Stimulated activated CD8-positive, alpha-beta memory T cell treated with anti-CD3 and anti-CD28 coated beads, Interleukin-7, amount 100 ng/mL, for 48 hours (primary cell): Measurements from ENCODE around the gene GALNT17.

Source experiments
- DNase-seq, 2 donors: peaks; one replicate each; pipeline ENCODE4 v3.0.0-alpha.2; 2020; ENCODE audit warnings: low read depth in 1 of 2; ENCODE audit errors: extremely low read depth in 1 of 2

GALNT17 gene

GRCh38 chr7:71132127-71132376, at the start of gene GALNT17:
GALNT17 (plus strand) TSS chr7:71132144.
- no peak for DNase-seq

- no peak for DNase-seq
Measured at GRCh38 chr7:71095266-71095860, 36.6 kb upstream of the GALNT17 start.

- DNase-seq = no peak
Measured at GRCh38 chr7:71096351-71096750, 35.6 kb upstream of the GALNT17 start.

GRCh38 chr7:71106226-71106625, 25.7 kb upstream of the GALNT17 start:
- no peak for DNase-seq

- DNase-seq = no peak
Measured at GRCh38 chr7:71112436-71112835, 19.5 kb upstream of the GALNT17 start.

GRCh38 chr7:71120096-71120495, 11.8 kb upstream of the GALNT17 start:
- no peak for DNase-seq

- no peak for DNase-seq
Measured at GRCh38 chr7:71129126-71129525, 2.8 kb upstream of the GALNT17 start.

GRCh38 chr7:71130031-71130679, 1.8 kb upstream of the GALNT17 start:
- DNase-seq = no peak

- no peak for DNase-seq
Measured at GRCh38 chr7:71131256-71132126, 453 bp upstream of the GALNT17 start.

- DNase-seq = no peak
Measured at GRCh38 chr7:71132377-71133231, 660 bp downstream of the GALNT17 start.

- DNase-seq = no peak
Measured at GRCh38 chr7:71133232-71133622, 1.3 kb downstream of the GALNT17 start.

- DNase-seq = no peak
Measured at GRCh38 chr7:71133856-71134255, 1.9 kb downstream of the GALNT17 start.

- no peak for DNase-seq
Measured at GRCh38 chr7:71135116-71135515, 3.2 kb downstream of the GALNT17 start.

- no peak for DNase-seq
Measured at GRCh38 chr7:71135663-71136062, 3.7 kb downstream of the GALNT17 start.

- no peak for DNase-seq
Measured at GRCh38 chr7:71137479-71137878, 5.5 kb downstream of the GALNT17 start.

GRCh38 chr7:71140264-71140663, 8.3 kb downstream of the GALNT17 start:
- no peak for DNase-seq

GRCh38 chr7:71144963-71145362, 13.0 kb downstream of the GALNT17 start:
- DNase-seq = no peak

GRCh38 chr7:71145906-71146901, 14.3 kb downstream of the GALNT17 start:
- DNase-seq = no peak

- no peak for DNase-seq
Measured at GRCh38 chr7:71148098-71148497, 16.2 kb downstream of the GALNT17 start.

GRCh38 chr7:71155236-71155635, 23.3 kb downstream of the GALNT17 start:
- no peak for DNase-seq
